Activated B cell treated with CpG ODN at 0.5 μM for 24 hours (primary cell): ENCODE results near the gene LAMTOR5. TPM values are rescaled to one million over a fixed set of nuclear protein-coding genes. Genes with fewer than 3 reads are reported as not detected.

ENCODE experiments used
- ATAC-seq: fragments of 200-7000 bp; cut with Tn5 transposase; one replicate; pipeline ENCODE4 v1.10.0; 2021; ENCODE audit warnings: low read depth, mild to moderate bottlenecking, moderate library complexity
- CTCF ChIA-PET: fragments of 350-600 bp; sonication (Branson Sonifier 250); formaldehyde crosslinking; loops from one replicate; lab custom pipeline; 2021; ENCODE audit warnings: antibody characterized with exemption; lab: Charles Lee
- POLR2A ChIA-PET: fragments of 350-600 bp; sonication (Branson Sonifier 250); formaldehyde crosslinking; loops from one replicate; lab custom pipeline; 2021; ENCODE audit warnings: antibody characterized with exemption; lab: Charles Lee
- DNase-seq: peaks from one replicate; pipeline ENCODE4 v3.0.0; 2022
- H3K27ac Mint-ChIP-seq: one replicate; pipeline ENCODE4 v1.8.0; 2020; ENCODE audit warnings: mixed read lengths
- H3K27me3 Mint-ChIP-seq: one replicate; pipeline ENCODE4 v1.8.0; 2021; ENCODE audit warnings: mixed read lengths
- H3K36me3 Mint-ChIP-seq: one replicate; pipeline ENCODE4 v1.8.0; 2021; ENCODE audit warnings: low read depth, mixed read lengths
- H3K4me1 Mint-ChIP-seq: one replicate; pipeline ENCODE4 v1.8.0; 2021; ENCODE audit warnings: mixed read lengths
- H3K4me3 Mint-ChIP-seq: one replicate; pipeline ENCODE4 v1.8.0; 2020; ENCODE audit warnings: mild to moderate bottlenecking, mixed read lengths
- H3K9me3 Mint-ChIP-seq: one replicate; pipeline ENCODE4 v1.8.0; 2020; ENCODE audit warnings: mixed read lengths
- intact Hi-C: fragments of 100-400 bp; cut with micrococcal nuclease; formaldehyde crosslinking; loops from one replicate; pipeline ENCODE4 v1.15.1; 2024
- total RNA-seq: library from RNA; stranded (reverse); gene quantifications from 2 replicates; pipeline ENCODE4 v1.2.3, GENCODE V29; 2022
- TF ChIP-seq, protein P1 (sequence below): fragments of 200-600 bp; IDR thresholded peaks from one replicate; pipeline ENCODE4 v1.8.0; 2022; ENCODE audit warnings: antibody characterized with exemption, mild to moderate bottlenecking

LAMTOR5 gene
- total RNA-seq, 1 donor from 2014 or later: 160 TPM

DNA sequence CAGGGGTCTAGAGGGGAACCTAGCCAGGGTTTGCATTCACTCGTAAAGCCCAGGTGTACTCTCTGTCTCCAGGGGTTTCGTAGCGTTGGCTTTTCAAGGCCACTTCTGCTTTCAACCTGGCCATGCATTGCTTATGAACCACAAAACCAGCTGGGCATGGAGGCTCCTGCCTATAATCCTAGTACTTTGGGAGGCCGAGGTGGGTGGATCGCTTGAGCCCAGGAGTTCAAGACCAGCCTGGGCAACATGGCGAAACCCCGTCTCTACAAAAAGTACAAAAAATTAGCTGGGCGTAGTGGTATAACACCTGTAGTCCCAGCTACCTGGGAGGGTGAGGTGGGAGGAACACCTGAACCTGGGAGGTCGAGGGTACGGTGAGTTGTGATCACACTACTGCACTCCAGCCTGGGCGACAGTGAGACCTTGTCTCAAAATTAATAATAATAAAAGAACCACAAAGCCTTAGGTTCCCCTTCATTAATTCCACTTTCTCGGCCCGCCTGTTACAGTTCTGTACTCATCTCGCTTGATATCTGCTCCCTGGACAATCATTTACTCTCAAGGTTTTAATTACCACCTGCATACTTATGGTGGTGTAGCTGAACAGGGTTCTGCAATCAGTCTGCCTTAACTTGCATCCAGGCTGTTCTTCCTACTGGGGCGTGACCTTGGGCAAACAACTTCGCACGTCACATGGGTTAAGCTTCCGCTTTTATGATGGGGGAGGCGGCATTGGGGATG lies 22.7 kb downstream of the LAMTOR5 start:
- intact Hi-C loops: loop anchor here (1.0 to 10.0 kb wide), 8 partner anchors 23 to 1292 kb away; partner anchors contain the start of genes KCNC4, LAMTOR5 and TMEM167B
- H3K4me3 Mint-ChIP-seq: peak overlapping the region; percentile 55
- ChIA-PET CTCF (interaction anchor here (1.7 to 8.4 kb wide), 3 partner anchors 24 to 46 kb away, joined by 8 to 68 read pairs (median 12); partner anchors contain the start of gene RBM15), POLR2A (interaction anchor here (0.6 to 9.5 kb wide), 25 partner anchors 9 to 1285 kb away, joined by 3 to 262 read pairs (median 4); partner anchors contain the start of genes KCNC4, LAMTOR5, RBM15 and STRIP1)
- DNase-seq (peak; percentile 59), ATAC-seq (peak; percentile 77)
- H3K27me3 Mint-ChIP-seq: no peaks in the 10 kb centered on the region
- H3K4me1 Mint-ChIP-seq: peaks cover 95% of the 10 kb centered on the region
- no peaks in the 10 kb centered on the region for H3K9me3 Mint-ChIP-seq
- H3K36me3 Mint-ChIP-seq: peaks cover 2% of the 10 kb centered on the region
- H3K27ac Mint-ChIP-seq: peak overlapping the region; percentile 95
- TF ChIP-seq, protein P1, sequence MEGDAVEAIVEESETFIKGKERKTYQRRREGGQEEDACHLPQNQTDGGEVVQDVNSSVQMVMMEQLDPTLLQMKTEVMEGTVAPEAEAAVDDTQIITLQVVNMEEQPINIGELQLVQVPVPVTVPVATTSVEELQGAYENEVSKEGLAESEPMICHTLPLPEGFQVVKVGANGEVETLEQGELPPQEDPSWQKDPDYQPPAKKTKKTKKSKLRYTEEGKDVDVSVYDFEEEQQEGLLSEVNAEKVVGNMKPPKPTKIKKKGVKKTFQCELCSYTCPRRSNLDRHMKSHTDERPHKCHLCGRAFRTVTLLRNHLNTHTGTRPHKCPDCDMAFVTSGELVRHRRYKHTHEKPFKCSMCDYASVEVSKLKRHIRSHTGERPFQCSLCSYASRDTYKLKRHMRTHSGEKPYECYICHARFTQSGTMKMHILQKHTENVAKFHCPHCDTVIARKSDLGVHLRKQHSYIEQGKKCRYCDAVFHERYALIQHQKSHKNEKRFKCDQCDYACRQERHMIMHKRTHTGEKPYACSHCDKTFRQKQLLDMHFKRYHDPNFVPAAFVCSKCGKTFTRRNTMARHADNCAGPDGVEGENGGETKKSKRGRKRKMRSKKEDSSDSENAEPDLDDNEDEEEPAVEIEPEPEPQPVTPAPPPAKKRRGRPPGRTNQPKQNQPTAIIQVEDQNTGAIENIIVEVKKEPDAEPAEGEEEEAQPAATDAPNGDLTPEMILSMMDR: no peak

DNA sequence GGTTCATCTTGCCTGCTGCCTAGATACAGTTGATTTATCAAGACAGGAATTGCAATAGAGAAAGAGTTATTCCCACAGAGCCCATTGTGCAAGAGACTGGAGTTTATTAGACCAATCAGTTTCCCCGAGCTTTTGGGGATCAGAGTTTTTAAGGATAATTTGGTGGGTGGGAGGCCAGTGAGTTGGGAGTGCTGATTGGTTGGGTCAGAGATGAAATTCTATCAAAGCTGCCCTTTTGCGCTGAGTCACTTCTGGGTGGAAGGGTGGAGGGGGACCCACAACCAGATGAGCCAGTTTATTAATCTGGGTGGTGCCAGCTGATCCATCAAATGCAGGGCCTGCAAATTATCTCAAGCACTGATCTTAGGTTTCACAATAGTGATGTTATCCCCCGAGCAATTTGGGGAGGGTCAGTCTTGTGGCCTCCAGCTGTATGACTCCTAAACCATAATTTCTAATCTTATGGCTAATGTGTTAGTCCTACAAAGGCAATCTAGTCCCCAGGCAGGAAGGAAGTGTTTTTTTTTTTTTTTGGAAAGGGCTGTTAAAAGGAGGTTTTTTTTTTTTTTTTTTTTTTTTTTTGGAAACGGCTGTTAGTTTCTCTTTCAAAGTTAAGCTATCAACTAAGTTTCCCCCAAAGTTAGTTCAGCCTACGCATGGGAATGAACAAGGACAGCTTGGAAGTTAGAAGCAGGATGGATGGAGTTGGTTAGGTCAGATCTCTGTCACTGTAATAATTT lies 24.1 kb downstream of the LAMTOR5 start:
- Mint-ChIP-seq H3K27ac (peak overlapping the region; percentile 95), H3K36me3 (peaks cover 4% of the 10 kb centered on the region), H3K4me3 (peak overlapping the region; percentile 55), H3K27me3 (no peaks in the 10 kb centered on the region), H3K9me3 (no peaks in the 10 kb centered on the region), H3K4me1 (peaks cover 94% of the 10 kb centered on the region)
- intact Hi-C loops: loop anchor here (5.0 to 10.0 kb wide), 2 partner anchors 401 to 1291 kb away; partner anchors contain the start of gene TMEM167B
- ChIA-PET POLR2A (interaction anchor here (0.7 to 9.5 kb wide), 14 partner anchors 10 to 255 kb away, joined by 3 to 262 read pairs (median 6); partner anchors contain the start of genes KCNC4, LAMTOR5 and RBM15), CTCF (interaction anchor here (1.0 to 8.4 kb wide), 4 partner anchors 29 to 176 kb away, joined by 3 to 68 read pairs (median 8); partner anchors contain the start of gene RBM15)
- DNase-seq (no peak), ATAC-seq (no peak)
- TF ChIP-seq, protein P1: no peak

DNA sequence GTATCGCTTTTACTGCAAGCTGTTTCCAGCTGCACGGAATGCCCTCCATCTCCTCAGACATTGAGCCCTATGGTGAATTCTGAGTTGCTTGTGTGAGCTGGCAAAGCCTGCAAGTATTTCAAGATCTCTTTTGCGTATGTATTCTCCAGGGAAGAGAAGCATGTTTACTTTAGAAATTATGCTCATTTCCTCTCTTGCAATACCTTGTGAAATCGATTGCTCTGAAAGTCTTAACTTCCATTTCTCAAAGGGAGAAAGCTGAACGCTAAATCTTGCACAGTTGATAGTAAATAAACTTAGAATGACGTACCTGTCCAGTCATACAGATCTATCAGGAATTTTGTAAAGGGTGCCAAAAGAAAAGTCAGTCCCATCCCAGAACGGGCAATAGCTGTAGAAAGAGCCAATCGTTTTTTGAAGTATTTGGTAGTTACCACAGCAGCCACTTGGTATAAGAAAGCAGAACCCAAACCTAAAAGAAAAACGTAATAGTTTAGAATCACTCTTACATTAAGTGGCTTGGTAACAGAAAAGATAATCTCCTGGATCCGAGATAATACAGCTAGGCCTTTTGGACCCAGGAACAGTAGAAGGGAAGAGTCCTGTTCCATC lies 26.7 kb downstream of the LAMTOR5 start:
- peak overlapping the region; percentile 86 for H3K27ac Mint-ChIP-seq
- CTCF ChIA-PET: interaction anchor here (0.7 to 8.4 kb wide), 5 partner anchors 27 to 42 kb away, joined by 3 to 68 read pairs (median 3); partner anchors contain the start of genes LAMTOR5 and RBM15
- intact Hi-C loops: loop anchor here (1.0 to 10.0 kb wide), 3 partner anchors 42 to 1288 kb away; partner anchors contain the start of gene TMEM167B

DNA sequence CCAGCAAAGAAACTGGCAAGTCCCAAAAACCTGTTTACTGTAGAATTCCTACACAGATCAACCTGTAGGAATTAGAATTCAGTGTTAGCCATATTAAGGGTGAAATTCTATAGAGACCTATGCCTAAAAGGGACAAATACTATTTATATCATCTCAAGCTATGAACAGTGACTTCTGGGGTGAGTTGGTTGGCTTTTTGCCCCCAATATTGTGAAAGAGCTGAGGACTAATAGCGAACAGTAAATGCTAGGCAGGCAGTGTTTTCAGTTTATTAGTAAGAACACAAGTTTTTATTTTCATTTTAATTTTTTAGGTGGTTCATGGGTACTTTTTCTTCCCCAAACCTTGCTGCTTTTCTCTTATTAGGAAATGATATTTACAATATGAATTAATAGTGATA lies 32.0 kb downstream of the LAMTOR5 start:
- Mint-ChIP-seq H3K9me3 (no peaks in the 10 kb centered on the region), H3K36me3 (peaks cover 44% of the 10 kb centered on the region), H3K27me3 (no peaks in the 10 kb centered on the region), H3K27ac (no peak overlapping the region), H3K4me3 (no peak overlapping the region), H3K4me1 (peaks cover 27% of the 10 kb centered on the region)
- POLR2A ChIA-PET: no interaction called here
- CTCF ChIA-PET: no interaction called here
- TF ChIP-seq, protein P1: no peak
- intact Hi-C loops: loop anchor here (2.0 kb wide), 1 partner anchor 17 kb away; no protein-coding TSS in a partner anchor
- no peak for DNase-seq
- no peak for ATAC-seq

More for the DNA sequence above, 26.7 kb downstream of the LAMTOR5 start:
- peaks cover 73% of the 10 kb centered on the region for H3K4me1 Mint-ChIP-seq
- ATAC-seq (peak; percentile 12), DNase-seq (no peak)
- H3K27me3 Mint-ChIP-seq: no peaks in the 10 kb centered on the region
- POLR2A ChIA-PET: interaction anchor here (0.7 to 9.5 kb wide), 8 partner anchors 13 to 493 kb away, joined by 3 to 262 read pairs (median 4); partner anchors contain the start of genes KCNC4 and RBM15
- peaks cover 16% of the 10 kb centered on the region for H3K36me3 Mint-ChIP-seq
- peak overlapping the region; percentile 57 for H3K4me3 Mint-ChIP-seq
- TF ChIP-seq, protein P1: no peak
- H3K9me3 Mint-ChIP-seq: no peaks in the 10 kb centered on the region
